ENCODE results near the gene ZKSCAN1. TPM values are rescaled to one million over a fixed set of nuclear protein-coding genes. Genes with fewer than 3 reads are reported as not detected.

The ZKSCAN1 gene
- total RNA-seq, 4 donors from 2014 or later, result 20.9 to 96.7 (median 53.6) TPM

GRCh38 chr7:100087055-100087750 is 71.8 kb downstream of the ZKSCAN1 start:
- peak in 1 of 2 donors; percentile 63 for DNase-seq
- no peaks in the 10 kb centered on the region for H3K9me3 ChIP-seq
- H3K4me1 ChIP-seq, result peaks cover 0 to 10% of the 10 kb centered on the region in 2 donors
- intact Hi-C loops (cut with DNase I; ENCODE audit: low total_unique reads), result no loop called here
- peak overlapping the region; percentile 88 to 95 for H3K27ac ChIP-seq
- H3K4me3 ChIP-seq, result no peak overlapping the region
- no peaks in the 10 kb centered on the region for H3K36me3 ChIP-seq
- H3K27me3 ChIP-seq, result no peaks in the 10 kb centered on the region
- TF ChIP-seq CTCF (IDR thresholded peaks at IDR 0.05), result no peak
- no peak for TF ChIP-seq POLR2A (IDR thresholded peaks at IDR 0.05)

- peak overlapping the region; percentile 80 to 97 for H3K4me3 ChIP-seq
- no peaks in the 10 kb centered on the region for H3K9me3 ChIP-seq
- intact Hi-C loops (cut with DNase I; ENCODE audit: low total_unique reads), result no loop called here
- no peaks in the 10 kb centered on the region for H3K36me3 ChIP-seq
- no peak for DNase-seq
- peaks cover 0 to 10% of the 10 kb centered on the region in 2 donors for H3K4me1 ChIP-seq
- H3K27me3 ChIP-seq, result no peaks in the 10 kb centered on the region
- H3K27ac ChIP-seq, result peak overlapping the region; percentile 88 to 95
- TF ChIP-seq CTCF (IDR thresholded peaks at IDR 0.05) (no peak), POLR2A (IDR thresholded peaks at IDR 0.05) (no peak)
Observed at GRCh38 chr7:100088095-100088620, 72.8 kb downstream of the ZKSCAN1 start.

- peak; percentile 75 to 82 for DNase-seq
- intact Hi-C loops (cut with DNase I; ENCODE audit: low total_unique reads), result no loop called here
- no peaks in the 10 kb centered on the region for H3K9me3 ChIP-seq
- H3K4me1 ChIP-seq, result peaks cover 0 to 10% of the 10 kb centered on the region in 2 donors
- peak within 1 kb of the TSS; percentile 80 to 97 for H3K4me3 ChIP-seq
- H3K27ac ChIP-seq, result peak within 1 kb of the TSS; percentile 88 to 95
- TF ChIP-seq POLR2A (IDR thresholded peaks at IDR 0.05), result peak; percentile 52 to 80
- peak in 1 of 4 experiments; percentile 39 for TF ChIP-seq CTCF (IDR thresholded peaks at IDR 0.05)
- no peaks in the 10 kb centered on the region for H3K36me3 ChIP-seq
- H3K27me3 ChIP-seq, result no peaks in the 10 kb centered on the region
Observed at GRCh38 chr7:100088621-100089457, 73.4 kb downstream of the ZKSCAN1 start, which contains the start of gene COPS6. Gene COPS6 (plus strand): TSS chr7:100088969. CDS start chr7:100088991, 22 bp downstream.

GRCh38 chr7:100089458-100090196 is 74.2 kb downstream of the ZKSCAN1 start:
- H3K4me1 ChIP-seq, result peaks cover 0 to 10% of the 10 kb centered on the region in 2 donors
- TF ChIP-seq CTCF (IDR thresholded peaks at IDR 0.05) (no peak), POLR2A (IDR thresholded peaks at IDR 0.05) (no peak)

More at GRCh38 chr7:100089458-100090196, 74.2 kb downstream of the ZKSCAN1 start:
- intact Hi-C loops (cut with DNase I; ENCODE audit: low total_unique reads), result no loop called here
- no peak for DNase-seq
- peak overlapping the region; percentile 80 to 97 for H3K4me3 ChIP-seq
- peak overlapping the region; percentile 88 to 95 for H3K27ac ChIP-seq
- no peaks in the 10 kb centered on the region for H3K9me3 ChIP-seq
- H3K27me3 ChIP-seq, result no peaks in the 10 kb centered on the region
- no peaks in the 10 kb centered on the region for H3K36me3 ChIP-seq
